GF-D8 (cell line): Measurements from ENCODE around the gene RXRG.

ENCODE experiments used
- DNase-seq: peaks from one replicate; lab custom pipeline; 2025; lab: John Stamatoyannopoulos, UW

Gene RXRG

GRCh38 chr1:165449131-165449530 lies 4.2 kb upstream of the RXRG start:
- DNase-seq, result no peak

- no peak for DNase-seq
Measured at GRCh38 chr1:165445388-165445787, 462 bp upstream of the RXRG start.

GRCh38 chr1:165443539-165444311 lies 1.2 kb downstream of the RXRG start:
- no peak for DNase-seq

- DNase-seq, result no peak
Measured at GRCh38 chr1:165442653-165443052, 2.3 kb downstream of the RXRG start.

- DNase-seq, result no peak
Measured at GRCh38 chr1:165442053-165442452, 2.9 kb downstream of the RXRG start.

- no peak for DNase-seq
Measured at GRCh38 chr1:165441166-165441880, 3.6 kb downstream of the RXRG start.

GRCh38 chr1:165439330-165439729 lies 5.6 kb downstream of the RXRG start:
- DNase-seq, result no peak

GRCh38 chr1:165436994-165437393 lies 7.9 kb downstream of the RXRG start:
- DNase-seq, result no peak

GRCh38 chr1:165435801-165436200 lies 9.1 kb downstream of the RXRG start:
- no peak for DNase-seq

- DNase-seq, result no peak
Measured at GRCh38 chr1:165434281-165434680, 10.6 kb downstream of the RXRG start.

- no peak for DNase-seq
Measured at GRCh38 chr1:165431079-165431478, 13.8 kb downstream of the RXRG start.

GRCh38 chr1:165426745-165427144 lies 18.2 kb downstream of the RXRG start:
- no peak for DNase-seq

GRCh38 chr1:165425621-165426020 lies 19.3 kb downstream of the RXRG start:
- DNase-seq, result no peak

- DNase-seq, result no peak
Measured at GRCh38 chr1:165424454-165425216, 20.3 kb downstream of the RXRG start.

GRCh38 chr1:165423136-165423535 lies 21.8 kb downstream of the RXRG start:
- no peak for DNase-seq

- DNase-seq, result no peak
Measured at GRCh38 chr1:165420655-165421054, 24.3 kb downstream of the RXRG start.

- DNase-seq, result no peak
Measured at GRCh38 chr1:165419839-165420238, 25.1 kb downstream of the RXRG start.

GRCh38 chr1:165418195-165418594 lies 26.7 kb downstream of the RXRG start:
- DNase-seq, result no peak

GRCh38 chr1:165416876-165417275 lies 28.1 kb downstream of the RXRG start:
- DNase-seq, result no peak

GRCh38 chr1:165415068-165415467 lies 29.9 kb downstream of the RXRG start:
- no peak for DNase-seq

GRCh38 chr1:165414620-165415019 lies 30.3 kb downstream of the RXRG start:
- no peak for DNase-seq

GRCh38 chr1:165411396-165411795 lies 33.5 kb downstream of the RXRG start:
- DNase-seq, result no peak
